WERI-Rb-1 (cell line): ENCODE results near the gene KCNQ4.

Source experiments
- DNase-seq: peaks from one replicate; pipeline ENCODE4 v3.0.0-alpha.2; 2020
- H3K27ac ChIP-seq: fragments of 250-450 bp; sonication (Bioruptor Pico); 2 replicates; pipeline ENCODE4 v1.5.1; 2020; ENCODE audit warnings: mild to moderate bottlenecking, moderate library complexity
- H3K27me3 ChIP-seq: fragments of 250-450 bp; sonication (Bioruptor Pico); 2 replicates; pipeline ENCODE4 v1.5.1; 2021; ENCODE audit warnings: mild to moderate bottlenecking, low read depth, moderate library complexity; ENCODE audit not compliant: insufficient read depth, severe bottlenecking
- H3K36me3 ChIP-seq: fragments of 250-450 bp; sonication (Bioruptor Pico); 2 replicates; pipeline ENCODE4 v1.5.1; 2020; ENCODE audit warnings: mild to moderate bottlenecking, moderate library complexity
- H3K4me3 ChIP-seq: 2 replicates; pipeline ENCODE4 v1.5.1; 2011; ENCODE audit warnings: low read depth, mild to moderate bottlenecking, control low read depth, low read length
- H3K9me3 ChIP-seq: fragments of 250-450 bp; sonication (Bioruptor Pico); 2 replicates; pipeline ENCODE4 v1.5.1; 2021; ENCODE audit warnings: mild to moderate bottlenecking, moderate library complexity; ENCODE audit not compliant: severe bottlenecking
- CTCF ChIP-seq: IDR thresholded peaks from 2 replicates; pipeline ENCODE4 v1.5.1; 2011; ENCODE audit warnings: low read depth, mild to moderate bottlenecking, control low read depth, inconsistent platforms, low read length

The KCNQ4 gene

GRCh38 chr1:40876891-40877290, 93.3 kb downstream of the KCNQ4 start:
- no peak for TF ChIP-seq CTCF
- no peaks in the 10 kb centered on the region for H3K27me3 ChIP-seq
- no peak for DNase-seq
- no peaks in the 10 kb centered on the region for H3K36me3 ChIP-seq
- no peak overlapping the region for H3K4me3 ChIP-seq
- no peak overlapping the region for H3K27ac ChIP-seq
- no peaks in the 10 kb centered on the region for H3K9me3 ChIP-seq

- Histone ChIP-seq H3K27ac (no peak overlapping the region), H3K4me3 (no peak overlapping the region), H3K9me3 (no peaks in the 10 kb centered on the region), H3K27me3 (no peaks in the 10 kb centered on the region), H3K36me3 (no peaks in the 10 kb centered on the region)
- DNase-seq = peak; percentile 78
- no peak for TF ChIP-seq CTCF
Measured at GRCh38 chr1:40877698-40878097, 94.1 kb downstream of the KCNQ4 start.

- TF ChIP-seq CTCF = no peak
- Histone ChIP-seq H3K27ac (no peak overlapping the region), H3K27me3 (no peaks in the 10 kb centered on the region), H3K9me3 (no peaks in the 10 kb centered on the region), H3K4me3 (no peak overlapping the region), H3K36me3 (no peaks in the 10 kb centered on the region)
- DNase-seq = no peak
Measured at GRCh38 chr1:40878906-40879305, 95.3 kb downstream of the KCNQ4 start.

GRCh38 chr1:40879482-40880175, 96.0 kb downstream of the KCNQ4 start:
- no peak overlapping the region for H3K4me3 ChIP-seq
- H3K9me3 ChIP-seq = no peaks in the 10 kb centered on the region
- no peaks in the 10 kb centered on the region for H3K27me3 ChIP-seq
- no peak for TF ChIP-seq CTCF
- H3K36me3 ChIP-seq = no peaks in the 10 kb centered on the region
- DNase-seq = no peak
- H3K27ac ChIP-seq = no peak overlapping the region

GRCh38 chr1:40880813-40881549, 97.4 kb downstream of the KCNQ4 start:
- H3K27ac ChIP-seq = no peak overlapping the region
- H3K9me3 ChIP-seq = no peaks in the 10 kb centered on the region
- no peak for DNase-seq
- H3K36me3 ChIP-seq = no peaks in the 10 kb centered on the region
- no peaks in the 10 kb centered on the region for H3K27me3 ChIP-seq
- TF ChIP-seq CTCF = no peak
- no peak overlapping the region for H3K4me3 ChIP-seq
